Loucy (cell line): ENCODE results near the gene NEK7.

ENCODE experiments used
- EZH2phosphoT487 ChIP-seq: fragments of 200-600 bp; IDR thresholded peaks from 2 replicates; pipeline ENCODE4 v1.6.1; 2018; ENCODE audit warnings: antibody characterized with exemption, mild to moderate bottlenecking, moderate library complexity, borderline replicate concordance
- TF ChIP-seq, protein P1 (sequence below): fragments of 200-600 bp; sonication (generic); conservative IDR thresholded peaks from 2 replicates; pipeline ENCODE4 v1.5.1; 2014; ENCODE audit warnings: mild to moderate bottlenecking, antibody characterized with exemption, low read length

DNA sequence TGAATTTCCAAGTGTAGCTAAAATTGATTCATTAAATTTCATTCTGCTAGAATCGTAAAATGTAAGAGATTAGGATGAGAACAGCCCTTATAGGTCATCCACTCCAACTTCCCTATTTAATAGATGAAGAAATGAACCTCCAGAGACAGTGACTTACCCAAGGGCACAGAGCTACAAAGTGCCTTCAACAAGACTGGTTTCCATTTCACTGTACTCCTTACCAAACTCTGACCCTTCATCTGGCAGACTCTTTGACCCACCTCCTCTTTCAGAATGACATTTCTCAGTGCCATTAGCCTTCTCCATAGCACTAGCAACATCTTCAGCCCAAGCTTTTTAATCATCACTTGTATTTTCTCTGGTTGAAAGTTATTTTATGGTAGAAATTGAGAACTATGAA is 161.3 kb downstream of the NEK7 start:
- TF ChIP-seq, protein P1, sequence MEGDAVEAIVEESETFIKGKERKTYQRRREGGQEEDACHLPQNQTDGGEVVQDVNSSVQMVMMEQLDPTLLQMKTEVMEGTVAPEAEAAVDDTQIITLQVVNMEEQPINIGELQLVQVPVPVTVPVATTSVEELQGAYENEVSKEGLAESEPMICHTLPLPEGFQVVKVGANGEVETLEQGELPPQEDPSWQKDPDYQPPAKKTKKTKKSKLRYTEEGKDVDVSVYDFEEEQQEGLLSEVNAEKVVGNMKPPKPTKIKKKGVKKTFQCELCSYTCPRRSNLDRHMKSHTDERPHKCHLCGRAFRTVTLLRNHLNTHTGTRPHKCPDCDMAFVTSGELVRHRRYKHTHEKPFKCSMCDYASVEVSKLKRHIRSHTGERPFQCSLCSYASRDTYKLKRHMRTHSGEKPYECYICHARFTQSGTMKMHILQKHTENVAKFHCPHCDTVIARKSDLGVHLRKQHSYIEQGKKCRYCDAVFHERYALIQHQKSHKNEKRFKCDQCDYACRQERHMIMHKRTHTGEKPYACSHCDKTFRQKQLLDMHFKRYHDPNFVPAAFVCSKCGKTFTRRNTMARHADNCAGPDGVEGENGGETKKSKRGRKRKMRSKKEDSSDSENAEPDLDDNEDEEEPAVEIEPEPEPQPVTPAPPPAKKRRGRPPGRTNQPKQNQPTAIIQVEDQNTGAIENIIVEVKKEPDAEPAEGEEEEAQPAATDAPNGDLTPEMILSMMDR = no peak
- no peak for TF ChIP-seq EZH2phosphoT487
